ENCODE measurements around the gene DRAXIN. TPM values are rescaled to one million over a fixed set of nuclear protein-coding genes. Genes with fewer than 3 reads are reported as not detected.

DRAXIN gene
- total RNA-seq, 1 experiment from 2014 or later: 0.05 TPM

DNA sequence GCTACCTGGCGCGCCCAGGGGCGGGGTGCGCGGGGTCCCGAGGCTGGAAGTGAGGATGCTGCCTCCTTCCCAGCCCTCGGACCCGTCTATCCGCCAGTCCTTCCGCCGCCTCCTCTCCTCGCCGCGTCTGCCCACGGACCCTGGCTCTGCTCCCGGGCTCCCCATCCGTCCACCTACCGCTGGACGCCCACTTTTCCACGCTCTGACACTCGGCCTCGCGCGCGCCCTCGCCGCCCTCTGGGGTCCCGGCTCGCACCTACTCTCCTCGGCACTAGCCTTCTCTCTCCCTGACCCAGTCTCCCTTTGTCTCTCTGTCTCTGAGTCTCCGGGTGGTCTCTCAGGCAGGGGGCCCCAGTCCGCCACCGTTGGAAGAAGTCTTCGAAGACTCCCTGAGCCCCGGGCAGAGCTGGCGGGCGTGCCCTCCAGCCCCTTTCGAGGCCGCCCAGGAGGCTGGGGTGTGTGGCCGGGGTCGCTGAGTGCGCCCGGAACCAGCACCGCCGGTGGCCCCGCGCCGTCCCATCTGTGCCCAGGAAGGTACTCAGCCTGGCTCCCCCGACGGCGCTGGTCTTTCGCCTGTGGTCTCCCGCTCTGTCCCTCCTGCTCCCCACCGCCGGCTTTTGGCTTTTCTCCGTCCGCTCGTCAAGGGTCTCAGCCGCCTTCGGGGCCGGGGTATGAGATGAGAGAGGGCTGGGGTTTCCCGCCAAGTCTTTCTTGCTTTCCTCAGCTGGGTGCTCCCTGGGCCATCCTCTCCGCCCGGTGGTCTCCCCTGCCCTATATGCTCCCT lies 610 bp downstream of the DRAXIN start:
- intact Hi-C loops (cut with micrococcal nuclease; ENCODE audit: unreplicated experiment): loop anchor here (2.0 kb wide), 1 partner anchor 27 kb away; the partner anchor contains the start of gene FBXO6
- TF ChIP-seq, protein P1, sequence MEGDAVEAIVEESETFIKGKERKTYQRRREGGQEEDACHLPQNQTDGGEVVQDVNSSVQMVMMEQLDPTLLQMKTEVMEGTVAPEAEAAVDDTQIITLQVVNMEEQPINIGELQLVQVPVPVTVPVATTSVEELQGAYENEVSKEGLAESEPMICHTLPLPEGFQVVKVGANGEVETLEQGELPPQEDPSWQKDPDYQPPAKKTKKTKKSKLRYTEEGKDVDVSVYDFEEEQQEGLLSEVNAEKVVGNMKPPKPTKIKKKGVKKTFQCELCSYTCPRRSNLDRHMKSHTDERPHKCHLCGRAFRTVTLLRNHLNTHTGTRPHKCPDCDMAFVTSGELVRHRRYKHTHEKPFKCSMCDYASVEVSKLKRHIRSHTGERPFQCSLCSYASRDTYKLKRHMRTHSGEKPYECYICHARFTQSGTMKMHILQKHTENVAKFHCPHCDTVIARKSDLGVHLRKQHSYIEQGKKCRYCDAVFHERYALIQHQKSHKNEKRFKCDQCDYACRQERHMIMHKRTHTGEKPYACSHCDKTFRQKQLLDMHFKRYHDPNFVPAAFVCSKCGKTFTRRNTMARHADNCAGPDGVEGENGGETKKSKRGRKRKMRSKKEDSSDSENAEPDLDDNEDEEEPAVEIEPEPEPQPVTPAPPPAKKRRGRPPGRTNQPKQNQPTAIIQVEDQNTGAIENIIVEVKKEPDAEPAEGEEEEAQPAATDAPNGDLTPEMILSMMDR (IDR thresholded peaks at IDR 0.05; ENCODE audit: insufficient read depth in 1 of 2, low read depth in 1 of 2, low read length in 1 of 2, severe bottlenecking in 1 of 2, unreplicated experiment in 1 of 2): no peak
- no peak overlapping the region for H3K27ac Mint-ChIP-seq (ENCODE audit: unreplicated experiment)
- H3K27me3 ChIP-seq (replicated peaks; ENCODE audit: control insufficient read depth, insufficient read depth, low read length): no peaks in the 10 kb centered on the region; the same call in 1 of the 2 replicates
- CTCF ChIA-PET: no interaction called here
- H3K4me1 ChIP-seq: peaks cover 8% of the 10 kb centered on the region; the same call in 1 of the 2 replicates
- peaks cover 25% of the 10 kb centered on the region for H3K27me3 Mint-ChIP-seq (ENCODE audit: insufficient read depth, unreplicated experiment)
- DNase-seq: no peak
- no peaks in the 10 kb centered on the region for H3K9me3 ChIP-seq
- no peaks in the 10 kb centered on the region for H3K36me3 ChIP-seq (ENCODE audit: control insufficient read depth, insufficient read depth, low read length)
- POLR2A ChIA-PET: no interaction called here
- BruUV-seq (replicated peaks): no TSS peak
- peak overlapping the region; percentile 80 for H3K4me3 Mint-ChIP-seq (ENCODE audit: unreplicated experiment)
- H3K9me3 Mint-ChIP-seq (ENCODE audit: unreplicated experiment): no peaks in the 10 kb centered on the region
- H3K4me1 Mint-ChIP-seq (ENCODE audit: low read depth, unreplicated experiment): peaks cover 13% of the 10 kb centered on the region
- no peaks in the 10 kb centered on the region for H3K36me3 Mint-ChIP-seq (ENCODE audit: insufficient read depth, unreplicated experiment)
- peak overlapping the region; percentile 42; the same call in 1 of the 2 replicates for H3K4me3 ChIP-seq (ENCODE audit: low read depth, low read length)

DNA sequence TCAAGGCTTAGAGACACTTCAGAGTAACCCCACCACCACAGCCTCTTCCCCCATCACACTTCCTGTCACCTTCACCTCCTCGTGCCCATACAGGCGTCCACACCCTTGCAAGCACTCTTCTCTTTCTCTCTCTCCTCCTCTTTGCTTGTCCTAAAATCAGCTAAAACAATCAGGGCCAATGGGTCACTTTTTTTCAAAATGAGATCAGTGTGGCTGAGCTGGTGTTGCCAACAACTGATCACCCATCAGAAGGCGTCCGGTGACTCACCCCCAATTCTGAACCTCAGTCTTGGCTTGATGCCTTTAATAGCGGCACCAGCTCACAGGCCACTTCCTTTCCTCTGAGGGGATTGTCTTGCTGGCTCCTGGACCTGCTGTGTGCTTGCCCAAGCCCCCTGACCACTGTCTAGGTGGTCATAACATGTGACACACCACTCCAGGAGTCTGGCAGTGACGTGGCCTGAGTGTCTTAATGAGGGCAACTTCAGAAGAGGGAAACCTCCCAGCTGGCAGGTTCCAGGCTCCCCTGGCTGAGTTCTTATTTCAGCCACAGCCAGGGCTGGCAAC lies 1.6 kb downstream of the DRAXIN start:
- no peaks in the 10 kb centered on the region for H3K9me3 ChIP-seq
- TF ChIP-seq, protein P1 (IDR thresholded peaks at IDR 0.05; ENCODE audit: insufficient read depth in 1 of 2, low read depth in 1 of 2, low read length in 1 of 2, severe bottlenecking in 1 of 2, unreplicated experiment in 1 of 2): no peak
- H3K9me3 Mint-ChIP-seq (ENCODE audit: unreplicated experiment): no peaks in the 10 kb centered on the region
- H3K36me3 Mint-ChIP-seq (ENCODE audit: insufficient read depth, unreplicated experiment): no peaks in the 10 kb centered on the region
- no peak overlapping the region for H3K4me3 ChIP-seq (ENCODE audit: low read depth, low read length)
- peak overlapping the region; percentile 80 for H3K4me3 Mint-ChIP-seq (ENCODE audit: unreplicated experiment)
- no peaks in the 10 kb centered on the region for H3K36me3 ChIP-seq (ENCODE audit: control insufficient read depth, insufficient read depth, low read length)
- no peaks in the 10 kb centered on the region; the same call in 1 of the 2 replicates for H3K27me3 ChIP-seq (replicated peaks; ENCODE audit: control insufficient read depth, insufficient read depth, low read length)
- POLR2A ChIA-PET: interaction anchor here (0.6 kb wide), 1 partner anchor 633 kb away, joined by 3 read pairs; the partner anchor contains the start of gene SRM
- H3K27me3 Mint-ChIP-seq (ENCODE audit: insufficient read depth, unreplicated experiment): peaks cover 25% of the 10 kb centered on the region
- intact Hi-C loops (cut with micrococcal nuclease; ENCODE audit: unreplicated experiment): no loop called here
- DNase-seq: no peak
- H3K4me1 ChIP-seq: peaks cover 8% of the 10 kb centered on the region; the same call in 1 of the 2 replicates
- CTCF ChIA-PET: interaction anchor here (0.6 kb wide), 1 partner anchor 40 kb away, joined by 3 read pairs; no protein-coding TSS in a partner anchor
- H3K27ac Mint-ChIP-seq (ENCODE audit: unreplicated experiment): no peak overlapping the region
- H3K4me1 Mint-ChIP-seq (ENCODE audit: low read depth, unreplicated experiment): peaks cover 13% of the 10 kb centered on the region
- no TSS peak for BruUV-seq (replicated peaks)

DNA sequence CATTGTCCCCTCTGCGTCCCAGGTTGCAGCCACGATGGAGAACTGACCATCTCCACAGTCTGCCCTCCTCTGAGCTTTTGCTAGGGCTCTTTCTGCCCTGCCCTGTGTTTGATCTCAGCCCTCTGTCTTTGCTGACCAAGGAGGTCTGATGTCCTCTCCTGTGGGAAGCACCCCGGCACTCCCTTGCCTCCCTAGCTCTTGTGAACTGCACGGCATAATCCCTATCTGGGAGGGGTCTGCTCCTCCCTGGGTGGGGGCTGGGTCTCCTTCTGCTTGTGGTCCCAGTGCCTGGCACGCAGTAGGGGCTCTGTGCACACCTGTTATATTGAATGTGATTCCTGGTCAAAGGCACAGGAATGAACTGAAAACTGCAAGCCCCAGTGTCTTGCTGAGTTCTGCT lies 2.4 kb downstream of the DRAXIN start:
- POLR2A ChIA-PET: no interaction called here
- Mint-ChIP-seq H3K27ac (ENCODE audit: unreplicated experiment) (no peak overlapping the region), H3K9me3 (ENCODE audit: unreplicated experiment) (no peaks in the 10 kb centered on the region), H3K4me1 (ENCODE audit: low read depth, unreplicated experiment) (peaks cover 13% of the 10 kb centered on the region), H3K36me3 (ENCODE audit: insufficient read depth, unreplicated experiment) (no peaks in the 10 kb centered on the region), H3K4me3 (ENCODE audit: unreplicated experiment) (no peak overlapping the region), H3K27me3 (ENCODE audit: insufficient read depth, unreplicated experiment) (peaks cover 25% of the 10 kb centered on the region)
- intact Hi-C loops (cut with micrococcal nuclease; ENCODE audit: unreplicated experiment): no loop called here
- Histone ChIP-seq H3K27me3 (replicated peaks; ENCODE audit: control insufficient read depth, insufficient read depth, low read length) (no peaks in the 10 kb centered on the region; the same call in 1 of the 2 replicates), H3K4me1 (peaks cover 8% of the 10 kb centered on the region; the same call in 1 of the 2 replicates), H3K4me3 (ENCODE audit: low read depth, low read length) (no peak overlapping the region), H3K9me3 (no peaks in the 10 kb centered on the region), H3K36me3 (ENCODE audit: control insufficient read depth, insufficient read depth, low read length) (no peaks in the 10 kb centered on the region)
- BruUV-seq (replicated peaks): no TSS peak
- DNase-seq: no peak
- TF ChIP-seq, protein P1 (IDR thresholded peaks at IDR 0.05; ENCODE audit: insufficient read depth in 1 of 2, low read depth in 1 of 2, low read length in 1 of 2, severe bottlenecking in 1 of 2, unreplicated experiment in 1 of 2): no peak
- CTCF ChIA-PET: no interaction called here
